ENCODE data around the gene APOL1. TPM values are rescaled to one million over a fixed set of nuclear protein-coding genes. Genes with fewer than 3 reads are reported as not detected.
"Not testable (repeated sequence)": the region's sequence is repeated elsewhere in the genome, so short reads cannot be mapped to it uniquely, and the experiment has no call there.

APOL1 gene
- total RNA-seq, 4 donors from 2014 or later = 0.46 to 4.1 (median 2.0) TPM

- peak in 1 of 2 donors; percentile 40 for DNase-seq (ENCODE audit: low spot score in 2 of 2)
- no peak overlapping the region for H3K4me3 ChIP-seq (ENCODE audit: low read depth, poor library complexity, severe bottlenecking)
- intact Hi-C loops (cut with DNase I; ENCODE audit: low total_unique reads) = no loop called here
- TF ChIP-seq, protein P1, sequence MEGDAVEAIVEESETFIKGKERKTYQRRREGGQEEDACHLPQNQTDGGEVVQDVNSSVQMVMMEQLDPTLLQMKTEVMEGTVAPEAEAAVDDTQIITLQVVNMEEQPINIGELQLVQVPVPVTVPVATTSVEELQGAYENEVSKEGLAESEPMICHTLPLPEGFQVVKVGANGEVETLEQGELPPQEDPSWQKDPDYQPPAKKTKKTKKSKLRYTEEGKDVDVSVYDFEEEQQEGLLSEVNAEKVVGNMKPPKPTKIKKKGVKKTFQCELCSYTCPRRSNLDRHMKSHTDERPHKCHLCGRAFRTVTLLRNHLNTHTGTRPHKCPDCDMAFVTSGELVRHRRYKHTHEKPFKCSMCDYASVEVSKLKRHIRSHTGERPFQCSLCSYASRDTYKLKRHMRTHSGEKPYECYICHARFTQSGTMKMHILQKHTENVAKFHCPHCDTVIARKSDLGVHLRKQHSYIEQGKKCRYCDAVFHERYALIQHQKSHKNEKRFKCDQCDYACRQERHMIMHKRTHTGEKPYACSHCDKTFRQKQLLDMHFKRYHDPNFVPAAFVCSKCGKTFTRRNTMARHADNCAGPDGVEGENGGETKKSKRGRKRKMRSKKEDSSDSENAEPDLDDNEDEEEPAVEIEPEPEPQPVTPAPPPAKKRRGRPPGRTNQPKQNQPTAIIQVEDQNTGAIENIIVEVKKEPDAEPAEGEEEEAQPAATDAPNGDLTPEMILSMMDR (IDR thresholded peaks at IDR 0.05) = no peak
- TF ChIP-seq POLR2A (IDR thresholded peaks at IDR 0.05) = no peak
- WGBS, 2 donors = 72 to 83% methylated on average over 4 of the region's 4 CpGs
Observed at GRCh38 chr22:36245805-36246356, 7.1 kb upstream of the APOL1 start.

- 81 to 83% methylated on average over 3 of the region's 3 CpGs for WGBS, 2 donors
- intact Hi-C loops (cut with DNase I; ENCODE audit: low total_unique reads) = no loop called here
- no peak for DNase-seq (ENCODE audit: low spot score in 2 of 2)
- no peak for TF ChIP-seq POLR2A (IDR thresholded peaks at IDR 0.05)
- TF ChIP-seq, protein P1 (IDR thresholded peaks at IDR 0.05) = no peak
- no peak overlapping the region for H3K4me3 ChIP-seq (ENCODE audit: low read depth, poor library complexity, severe bottlenecking)
Observed at GRCh38 chr22:36246718-36247117, 6.2 kb upstream of the APOL1 start.

- TF ChIP-seq, protein P1 (IDR thresholded peaks at IDR 0.05) = no peak
- no peak for TF ChIP-seq POLR2A (IDR thresholded peaks at IDR 0.05)
- 58 to 69% methylated on average over 5 of the region's 5 CpGs for WGBS, 2 donors
- H3K4me3 ChIP-seq (ENCODE audit: low read depth, poor library complexity, severe bottlenecking) = no peak overlapping the region
- intact Hi-C loops (cut with DNase I; ENCODE audit: low total_unique reads) = no loop called here
- no peak for DNase-seq (ENCODE audit: low spot score in 2 of 2)
Observed at GRCh38 chr22:36247955-36248354, 5.0 kb upstream of the APOL1 start.

GRCh38 chr22:36249160-36249559 lies 3.8 kb upstream of the APOL1 start:
- intact Hi-C loops (cut with DNase I; ENCODE audit: low total_unique reads) = no loop called here
- TF ChIP-seq POLR2A (IDR thresholded peaks at IDR 0.05) = no peak
- 93 to 97% methylated on average over 2 of the region's 2 CpGs for WGBS, 2 donors
- no peak for DNase-seq (ENCODE audit: low spot score in 2 of 2)
- no peak overlapping the region for H3K4me3 ChIP-seq (ENCODE audit: low read depth, poor library complexity, severe bottlenecking)

DNA sequence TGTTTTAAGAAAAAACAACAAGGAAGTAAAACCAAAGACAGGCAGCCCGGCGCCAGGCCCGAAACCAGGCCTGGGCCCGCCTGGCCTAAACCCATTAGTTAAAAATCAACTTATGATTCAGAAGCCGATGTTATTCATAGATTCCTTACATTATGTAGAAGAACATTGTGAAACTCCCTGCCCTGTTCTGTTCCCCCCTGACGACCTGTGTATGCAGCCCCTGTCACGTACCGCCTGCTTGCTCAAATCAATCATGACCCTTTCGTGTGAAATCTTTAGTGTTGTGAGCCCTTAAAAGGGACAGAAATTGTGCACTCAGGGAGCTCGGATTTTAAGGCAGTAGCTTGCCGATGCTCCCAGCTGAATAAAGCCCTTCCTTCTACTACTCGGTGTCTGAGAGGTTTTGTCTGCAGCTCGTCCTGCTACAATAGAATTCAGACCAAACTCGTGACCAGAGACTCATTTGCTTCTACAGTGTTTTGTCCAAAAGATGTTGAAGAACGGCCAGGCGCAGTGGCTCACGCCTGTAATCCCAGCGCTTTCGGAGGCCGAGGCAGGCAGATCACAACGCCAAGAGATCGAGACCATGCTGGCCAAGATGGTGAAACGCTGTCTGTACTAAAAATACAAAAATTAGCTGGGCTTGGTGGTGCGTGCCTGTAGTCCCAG lies 2.5 kb upstream of the APOL1 start:
- H3K4me3 ChIP-seq (ENCODE audit: low read depth, poor library complexity, severe bottlenecking); intact Hi-C loops (cut with DNase I; ENCODE audit: low total_unique reads); DNase-seq (ENCODE audit: low spot score in 2 of 2): not testable (repeated sequence)
- 90% methylated on average over 24 of the region's 24 CpGs for WGBS, 2 donors

- WGBS, 2 donors = 93 to 99% methylated on average over 7 of the region's 7 CpGs
- DNase-seq (ENCODE audit: low spot score in 2 of 2); intact Hi-C loops (cut with DNase I; ENCODE audit: low total_unique reads); H3K4me3 ChIP-seq (ENCODE audit: low read depth, poor library complexity, severe bottlenecking): not testable (repeated sequence)
Observed at GRCh38 chr22:36251979-36252608, 839 bp upstream of the APOL1 start.

DNA sequence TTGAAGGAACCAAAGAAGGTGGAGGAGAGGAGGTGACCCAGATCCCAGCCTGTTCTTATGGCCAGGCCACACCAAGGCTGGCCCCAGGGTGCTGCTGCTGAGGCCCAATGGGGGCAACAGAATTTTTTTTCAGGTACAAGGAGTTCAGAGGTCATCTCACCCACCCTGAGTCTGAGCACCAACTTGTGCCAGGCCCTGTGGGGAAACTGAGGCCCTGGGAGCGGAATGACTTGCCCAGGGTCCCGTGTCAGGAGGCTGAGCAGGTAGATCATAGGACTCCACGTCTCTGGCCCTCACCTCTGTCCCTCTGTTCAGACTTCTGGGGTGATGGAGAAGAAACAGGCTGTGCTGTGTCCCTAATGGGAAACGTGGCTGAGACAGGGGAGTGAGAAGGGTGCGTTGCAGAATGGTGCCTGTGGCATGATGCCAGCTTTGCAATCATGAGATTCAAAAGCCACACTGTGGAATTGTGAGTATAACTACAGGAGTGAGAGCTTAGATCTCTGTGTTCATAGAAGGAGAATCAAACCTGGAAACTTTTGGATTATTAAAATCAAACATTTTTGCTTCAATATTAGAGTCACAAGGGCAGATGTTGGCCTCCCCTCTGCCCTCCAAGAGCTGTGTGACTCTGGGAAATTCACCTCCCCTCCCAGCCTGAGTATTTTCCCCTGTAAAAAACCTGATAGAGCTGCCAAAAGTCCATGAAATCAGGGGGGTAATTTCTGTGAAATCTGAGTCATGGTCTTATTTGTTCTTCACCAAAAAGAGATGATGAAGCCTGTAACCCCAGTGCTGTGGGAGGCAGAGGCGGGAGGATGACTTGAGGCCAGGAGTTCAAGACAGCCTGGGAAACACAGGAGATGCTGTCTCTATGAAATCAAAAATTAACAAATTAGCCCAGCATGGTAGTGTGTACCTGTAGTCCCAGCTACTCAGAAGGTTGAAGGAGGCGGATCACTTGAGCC lies 874 bp downstream of the APOL1 start:
- DNase-seq (ENCODE audit: low spot score in 2 of 2) = no peak
- intact Hi-C loops (cut with DNase I; ENCODE audit: low total_unique reads) = no loop called here
- no peak overlapping the region for H3K4me3 ChIP-seq (ENCODE audit: low read depth, poor library complexity, severe bottlenecking)
- WGBS, 2 donors = 67 to 69% methylated on average over 7 of the region's 7 CpGs
- TF ChIP-seq, protein P1 (IDR thresholded peaks at IDR 0.05) = no peak
- TF ChIP-seq POLR2A (IDR thresholded peaks at IDR 0.05) = no peak

DNA sequence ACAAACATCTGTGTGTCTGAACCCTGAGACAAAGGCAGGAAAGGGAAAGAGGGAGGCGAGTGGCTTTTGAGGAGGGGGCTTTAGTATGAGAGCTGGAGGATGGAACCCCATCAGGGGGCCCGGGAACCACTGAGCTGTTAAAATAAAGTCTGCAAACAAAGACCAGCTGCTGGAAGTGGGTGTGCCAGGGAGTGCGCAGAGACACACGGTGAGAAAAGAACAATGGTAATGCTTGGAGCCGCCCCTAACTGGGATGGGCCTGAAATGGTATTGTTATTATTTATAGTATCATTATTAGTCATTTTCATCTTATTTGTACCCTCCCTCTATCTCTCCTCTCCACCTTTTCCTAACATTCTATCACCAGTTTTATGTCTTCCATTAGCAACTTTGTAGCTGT lies 2.6 kb downstream of the APOL1 start:
- H3K4me3 ChIP-seq (ENCODE audit: low read depth, poor library complexity, severe bottlenecking); DNase-seq (ENCODE audit: low spot score in 2 of 2); intact Hi-C loops (cut with DNase I; ENCODE audit: low total_unique reads): not testable (repeated sequence)
- 38 to 100% methylated on average over 2 of the region's 5 CpGs for WGBS, 2 donors

All from lower leg skin (tissue), 4 donors.